GM12878 (cell line): Measurements from ENCODE around the gene DNAI2.

Experiments used
- CTCF ChIP-seq, 3 experiments: IDR thresholded peaks in 2 of 3; conservative IDR thresholded peaks in 1 of 3; 2 replicates each; pipeline ENCODE4 v1.5.1; 2011; ENCODE audit warnings: low read depth in 3 of 3, low read length in 3 of 3, mild to moderate bottlenecking in 3 of 3, control low read depth in 2 of 3, moderate library complexity in 2 of 3, inconsistent platforms in 1 of 3, mixed read lengths in 1 of 3; ENCODE audit not compliant: control insufficient read depth in 2 of 3, insufficient read depth in 1 of 3; ENCODE audit errors: extremely low read depth in 1 of 3
- ZNF274 ChIP-seq: IDR thresholded peaks from one replicate; pipeline ENCODE4 v1.8.0; 2011; ENCODE audit not compliant: insufficient read length, insufficient read depth
- TF ChIP-seq, protein P1 (sequence below): IDR thresholded peaks from 2 replicates; pipeline ENCODE4 v1.6.1; 2012; ENCODE audit warnings: low read depth, low read length, improper control_type of control experiment

- TF ChIP-seq ZNF274 = no peak
- TF ChIP-seq, protein P1, sequence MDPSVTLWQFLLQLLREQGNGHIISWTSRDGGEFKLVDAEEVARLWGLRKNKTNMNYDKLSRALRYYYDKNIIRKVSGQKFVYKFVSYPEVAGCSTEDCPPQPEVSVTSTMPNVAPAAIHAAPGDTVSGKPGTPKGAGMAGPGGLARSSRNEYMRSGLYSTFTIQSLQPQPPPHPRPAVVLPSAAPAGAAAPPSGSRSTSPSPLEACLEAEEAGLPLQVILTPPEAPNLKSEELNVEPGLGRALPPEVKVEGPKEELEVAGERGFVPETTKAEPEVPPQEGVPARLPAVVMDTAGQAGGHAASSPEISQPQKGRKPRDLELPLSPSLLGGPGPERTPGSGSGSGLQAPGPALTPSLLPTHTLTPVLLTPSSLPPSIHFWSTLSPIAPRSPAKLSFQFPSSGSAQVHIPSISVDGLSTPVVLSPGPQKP = no peak
- TF ChIP-seq CTCF (IDR thresholded peaks at IDR 0.05 in 2 of 3, conservative IDR thresholded peaks at IDR 0.05 in 1 of 3; ENCODE audit: control insufficient read depth in 2 of 3, extremely low read depth in 1 of 3, insufficient read depth in 1 of 3, low read depth in 3 of 3, low read length in 3 of 3) = no peak
These were observed 3.7 kb upstream of the DNAI2 start for GRCh38 chr17:74270333-74270732.
